ENCODE results near the gene ANO2.

Gene ANO2

DNA sequence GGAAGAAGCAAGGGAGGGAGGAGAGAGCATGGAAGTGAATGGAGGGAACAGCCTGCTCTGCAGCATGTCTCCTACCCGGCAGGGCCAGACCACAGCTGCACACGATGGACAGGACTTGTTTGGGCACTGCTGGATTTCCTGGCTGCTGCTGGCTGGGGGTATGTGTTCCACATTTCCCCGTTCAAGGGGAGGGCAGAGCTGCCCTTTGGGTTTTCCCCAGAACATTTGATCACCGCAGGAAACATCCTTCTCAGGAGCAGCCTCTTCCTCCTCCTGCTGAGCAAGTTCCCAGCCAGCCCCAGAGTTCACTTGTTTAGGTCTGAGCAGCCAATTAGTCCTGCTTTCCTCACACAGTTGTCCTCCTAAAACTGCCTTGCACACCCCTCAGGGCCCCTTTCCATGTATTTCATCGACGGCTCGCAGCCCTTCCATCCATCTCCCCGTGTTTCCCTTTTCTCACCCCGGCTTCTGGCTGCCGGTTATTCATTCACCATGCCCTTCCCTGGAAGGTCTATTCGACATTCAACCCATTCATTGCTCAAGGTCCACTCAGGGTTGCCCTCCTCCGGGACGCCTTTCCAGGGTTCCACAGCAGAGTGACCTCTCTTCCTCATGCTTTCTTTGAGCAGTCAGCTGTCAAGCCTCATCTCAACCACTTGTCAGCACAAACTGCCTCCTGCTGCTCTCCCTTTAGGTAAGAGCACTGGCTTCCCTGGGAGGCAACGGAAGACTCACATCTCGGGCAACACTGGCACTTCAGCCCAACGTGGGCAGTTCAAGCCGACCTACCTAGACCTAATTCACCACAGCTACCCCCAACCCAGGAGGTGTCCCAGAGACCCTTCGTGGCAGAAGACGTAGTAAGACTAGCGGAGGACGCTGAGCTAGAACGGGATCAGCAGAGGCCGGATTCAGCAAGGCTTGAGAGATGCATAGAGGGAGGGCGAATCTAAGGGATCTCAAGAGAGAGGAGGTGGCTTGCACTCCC is 20.1 kb upstream of the ANO2 start:
- DNase-seq (ENCODE audit: low read depth), result no peak

DNA sequence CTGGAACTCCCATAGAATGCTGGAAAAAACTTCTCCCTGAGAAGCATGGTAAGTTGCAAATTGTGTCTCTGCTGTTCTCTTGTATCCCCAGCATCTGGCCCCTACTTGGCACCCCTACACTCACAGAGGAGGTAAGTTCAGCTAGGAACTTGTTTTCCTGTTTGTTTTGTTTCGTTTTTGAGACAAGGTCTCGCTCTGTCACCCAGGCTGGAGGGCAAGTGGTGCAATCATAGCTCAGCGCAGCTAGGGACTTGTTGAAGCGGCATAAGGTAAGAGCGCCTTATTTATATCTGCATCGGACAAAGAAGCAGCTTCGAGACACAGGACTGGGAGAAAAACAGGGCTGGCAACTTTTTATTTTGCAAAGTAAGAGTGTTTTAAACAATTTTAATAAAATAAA is 18.5 kb upstream of the ANO2 start:
- DNase-seq (ENCODE audit: low read depth), result no peak

DNA sequence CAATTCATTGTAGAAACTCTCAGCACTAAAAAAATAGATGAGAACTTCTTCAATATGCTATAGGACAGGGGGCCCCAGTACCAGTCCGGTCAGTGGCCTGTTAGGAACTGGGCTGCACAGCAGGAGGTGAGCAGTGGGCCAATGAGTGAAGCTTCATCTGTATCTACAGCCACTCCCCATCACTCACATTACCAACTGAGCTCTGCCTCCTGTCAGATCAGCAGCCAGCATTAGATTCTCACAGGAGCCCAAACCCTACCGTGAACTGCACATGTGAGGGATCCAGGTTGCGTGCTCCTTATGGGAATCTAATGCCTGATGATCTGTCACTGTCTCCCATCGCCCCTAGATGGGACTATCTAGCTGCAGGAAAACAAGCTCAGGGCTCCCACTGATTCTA is 15.7 kb upstream of the ANO2 start:
- DNase-seq (ENCODE audit: low read depth), result no peak

DNA sequence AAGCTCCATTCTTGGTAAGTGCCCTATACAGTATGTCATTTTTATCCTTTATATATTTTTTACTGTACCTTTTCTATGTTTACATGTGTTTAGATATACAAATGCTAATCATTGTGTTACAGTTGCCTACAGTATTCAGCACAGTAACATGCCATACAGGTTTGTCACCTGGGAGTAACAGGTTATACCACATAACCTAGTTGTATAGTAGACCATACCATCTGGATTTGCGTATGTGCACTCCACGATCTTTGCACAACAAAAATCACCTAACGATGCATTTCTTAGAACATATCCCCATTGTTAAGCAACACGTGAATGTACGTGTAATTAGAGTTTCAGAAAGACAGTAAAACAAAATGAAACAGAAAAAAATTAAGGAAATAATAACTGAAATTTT is 11.9 kb upstream of the ANO2 start:
- DNase-seq (ENCODE audit: low read depth), result no peak

DNA sequence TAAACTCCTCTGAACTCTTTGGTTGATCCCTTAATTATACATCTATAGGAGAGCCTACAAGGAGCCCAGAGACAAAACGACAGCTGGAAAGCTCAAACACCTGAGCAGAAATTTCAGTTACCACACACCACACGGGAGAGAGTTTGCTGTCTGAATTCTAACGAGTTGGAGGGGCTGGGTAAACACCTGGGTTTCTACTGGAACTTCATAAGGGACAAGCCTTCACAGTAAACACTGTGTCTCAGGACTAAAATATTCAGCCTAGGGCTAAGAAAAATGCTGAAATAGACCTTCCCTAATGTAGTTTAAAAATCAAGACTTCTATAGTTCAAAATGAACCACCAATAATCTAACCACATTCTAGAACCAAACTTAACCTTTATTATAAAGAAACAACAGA is 9.6 kb upstream of the ANO2 start:
- DNase-seq (ENCODE audit: low read depth), result no peak

DNA sequence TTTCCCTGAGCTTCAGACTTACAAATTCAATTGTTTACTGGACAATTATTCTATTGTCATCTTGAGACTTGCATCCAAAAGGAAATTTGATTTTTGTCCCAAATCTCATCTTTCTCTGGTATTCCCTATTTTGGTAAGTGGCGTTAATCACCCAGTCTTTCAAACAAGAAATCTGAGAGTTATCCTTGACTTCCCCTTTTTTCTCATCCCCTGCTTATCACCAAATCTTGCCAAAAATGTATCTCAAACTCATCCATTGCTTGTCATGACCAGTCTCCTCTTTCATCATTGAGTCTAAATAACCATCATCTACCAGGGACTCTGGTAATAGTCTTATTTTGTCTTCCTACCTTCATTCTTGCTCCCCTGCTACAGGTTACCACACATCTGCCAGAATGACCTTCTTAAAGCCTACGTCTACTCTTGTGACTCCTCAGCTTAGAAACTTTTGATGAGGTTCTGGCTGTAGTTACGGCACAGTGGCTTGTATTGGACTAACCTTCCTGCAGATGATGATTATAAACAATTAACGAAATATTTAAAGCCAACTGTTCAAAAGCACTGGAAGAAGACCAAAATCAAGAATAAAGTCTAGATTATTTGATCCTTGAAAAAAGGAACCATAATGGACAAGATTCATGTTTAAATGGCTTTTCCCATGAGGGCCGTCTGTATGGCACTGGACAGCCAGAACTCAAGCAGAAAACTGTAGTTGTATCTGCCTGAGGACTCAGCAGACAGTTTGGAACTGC is 9.0 kb upstream of the ANO2 start:
- DNase-seq (ENCODE audit: low read depth), result no peak

DNA sequence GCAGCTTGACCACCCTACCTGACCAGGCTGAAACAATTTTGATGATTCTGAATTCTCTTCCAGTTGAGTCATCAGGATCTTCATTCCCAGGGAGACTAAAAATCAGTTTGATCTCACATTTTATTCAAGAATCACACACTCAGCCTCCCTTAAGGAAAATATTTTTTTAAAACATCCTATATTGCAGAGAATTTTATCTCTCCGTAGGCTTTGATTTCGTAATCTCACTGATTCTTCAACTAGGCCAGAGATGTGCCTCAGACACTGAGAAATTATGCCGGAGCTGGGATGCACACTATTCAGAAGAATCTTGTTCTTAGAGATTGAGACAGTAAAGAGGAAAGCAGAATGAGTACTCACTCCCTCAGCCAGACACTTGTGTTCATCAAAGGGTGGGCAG is 7.0 kb upstream of the ANO2 start:
- DNase-seq (ENCODE audit: low read depth), result no peak

DNA sequence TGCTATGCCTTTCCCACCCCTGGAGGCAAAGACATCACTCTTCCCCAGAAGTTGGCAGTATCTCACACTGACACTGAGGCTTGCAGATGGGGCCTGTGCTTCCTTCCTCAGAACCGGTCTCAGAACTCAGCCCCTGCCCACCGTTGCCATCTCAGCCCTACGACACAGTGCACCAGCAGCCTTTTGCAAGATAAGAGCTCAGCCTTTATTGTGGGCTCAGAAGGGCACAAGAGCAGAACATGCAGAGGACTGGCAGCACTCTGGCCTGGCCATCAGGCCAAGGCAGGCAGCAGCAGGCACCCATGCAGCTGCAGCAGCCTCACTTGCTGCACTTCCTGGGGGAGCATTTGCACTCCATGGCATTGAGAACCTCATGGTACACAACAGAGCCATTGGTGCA is 3.6 kb upstream of the ANO2 start:
- DNase-seq (ENCODE audit: low read depth), result no peak

DNA sequence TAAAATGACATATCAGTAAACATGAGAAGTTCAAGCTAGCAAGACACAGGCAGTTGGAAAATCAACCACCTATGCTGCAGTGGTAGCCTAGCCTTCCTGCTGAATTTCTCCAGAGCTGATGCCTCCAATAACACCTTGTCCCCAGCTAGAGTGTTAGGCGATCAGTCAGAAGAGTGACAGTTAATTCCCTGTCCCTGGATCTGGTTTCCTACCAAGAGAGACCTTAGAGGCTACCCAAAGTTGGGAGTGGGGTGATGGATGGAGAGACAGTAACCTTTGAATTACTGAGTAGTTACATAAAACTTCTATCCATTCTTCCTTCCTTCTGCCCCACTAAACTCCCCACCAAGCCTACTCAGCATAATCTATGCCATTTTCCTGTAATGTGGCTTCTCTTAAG is 1.9 kb upstream of the ANO2 start:
- DNase-seq (ENCODE audit: low read depth), result no peak

DNA sequence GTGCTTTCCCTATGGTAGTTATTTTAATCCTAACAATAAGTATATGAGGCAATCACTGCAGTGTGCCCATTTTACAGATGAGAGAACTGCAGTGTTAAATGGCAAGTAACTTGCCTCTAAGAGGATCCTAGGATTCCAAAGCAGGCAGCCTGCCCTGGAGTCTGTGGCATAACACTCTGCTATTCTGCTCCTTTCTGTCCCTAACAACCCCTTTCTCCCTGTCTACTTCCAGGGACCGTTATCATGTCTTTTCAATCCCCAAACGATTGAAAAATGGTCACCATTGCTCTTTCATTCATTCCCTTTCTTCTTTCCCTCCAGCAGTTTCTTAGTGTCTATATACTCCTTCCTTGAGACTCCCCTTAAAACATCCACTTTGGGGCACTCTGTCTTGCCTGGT is 1.3 kb upstream of the ANO2 start:
- no peak for DNase-seq (ENCODE audit: low read depth)

DNA sequence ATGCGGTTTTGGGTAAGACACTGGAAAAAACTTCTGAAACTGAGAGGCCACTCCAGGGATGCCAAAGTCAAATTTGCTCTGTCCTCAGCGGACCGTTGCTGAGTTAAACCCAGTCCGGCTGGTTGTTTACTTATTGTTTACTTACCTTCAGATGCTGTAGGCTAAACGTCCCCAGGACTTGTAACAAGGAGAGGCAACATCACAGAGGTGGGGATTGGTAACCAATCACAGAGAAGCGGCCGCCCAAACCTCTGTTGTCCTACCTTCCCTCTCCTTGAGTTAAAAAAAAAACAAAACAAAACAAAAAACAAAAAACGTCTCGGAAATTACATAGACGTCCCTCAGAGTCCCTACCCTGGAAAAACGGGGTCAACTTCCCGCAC is 380 bp downstream of the ANO2 start:
- no peak for DNase-seq (ENCODE audit: low read depth)

DNA sequence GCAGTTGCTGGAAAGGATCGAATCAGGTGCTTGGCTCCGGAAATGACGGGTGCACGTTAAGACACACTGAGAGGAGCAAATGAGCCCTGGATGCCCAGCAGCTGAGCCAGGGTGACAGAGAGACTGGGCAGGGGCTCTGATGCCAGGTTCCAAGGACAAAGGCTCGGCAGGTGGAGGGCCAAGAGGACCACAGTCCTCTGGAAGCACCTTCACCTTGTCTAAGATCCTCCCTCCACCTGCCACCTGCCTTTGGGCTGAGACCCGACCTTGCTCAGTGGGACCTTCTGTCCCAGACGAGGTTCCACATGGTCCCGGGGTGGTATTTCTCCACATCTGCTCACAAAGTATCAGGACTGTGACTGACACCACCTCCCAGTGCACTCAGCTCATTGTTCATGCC is 1.0 kb downstream of the ANO2 start:
- DNase-seq (ENCODE audit: low read depth), result no peak

DNA sequence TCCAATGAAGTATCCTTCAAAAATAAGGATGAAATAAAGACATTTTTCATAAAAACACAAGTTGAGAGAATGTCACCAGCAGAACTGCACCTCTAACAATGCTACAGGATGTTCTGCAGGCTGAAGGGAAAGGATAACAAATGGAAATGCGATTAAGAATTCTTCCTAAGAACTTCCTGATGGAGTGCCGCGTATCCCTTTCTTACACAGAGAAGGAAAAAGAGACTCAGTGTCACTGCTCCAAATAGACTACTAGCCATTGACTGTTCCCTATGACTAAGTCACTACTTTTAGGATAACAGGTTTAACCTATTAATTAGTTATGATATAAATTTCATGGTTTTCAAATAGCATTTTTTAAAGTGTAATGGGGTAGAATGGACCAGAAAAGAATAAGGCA is 3.2 kb downstream of the ANO2 start:
- no peak for DNase-seq (ENCODE audit: low read depth)

DNA sequence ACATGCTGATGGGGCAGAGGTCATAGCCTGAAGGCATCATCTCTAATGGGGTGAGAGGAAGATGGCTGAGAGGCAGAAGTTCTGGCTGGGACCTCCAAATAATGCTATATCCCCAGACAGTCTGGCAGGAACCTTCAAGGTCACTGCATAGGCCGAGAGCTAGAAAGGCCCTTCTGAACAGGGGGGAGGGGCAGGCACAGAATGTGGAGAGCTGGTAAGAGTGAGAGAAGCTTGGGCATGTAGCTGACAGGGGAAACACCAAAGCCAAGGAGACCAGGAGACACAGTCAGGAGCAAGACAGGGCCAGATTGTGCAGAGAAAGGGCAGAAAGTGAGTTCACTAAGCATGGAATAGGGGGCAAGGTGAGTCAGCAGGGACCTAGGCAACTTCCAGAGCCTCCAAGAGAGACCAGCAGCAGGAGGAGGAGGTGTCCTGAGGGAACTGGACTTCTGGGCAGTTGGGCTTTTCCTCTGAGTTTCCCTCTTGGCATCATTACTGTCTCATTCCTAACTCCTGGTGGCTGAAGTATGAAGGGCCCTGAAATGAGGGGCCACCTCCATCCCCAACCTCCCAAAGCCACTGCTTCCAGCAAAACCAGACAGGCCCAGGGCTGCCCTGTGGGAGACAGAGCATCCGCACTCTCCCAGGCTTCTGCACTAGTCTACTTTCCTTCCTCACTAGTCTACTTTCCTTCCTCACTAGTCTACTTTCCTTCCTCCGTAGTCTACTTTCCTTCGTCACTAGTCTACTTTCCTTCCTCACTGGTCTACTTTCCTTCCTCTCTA is 17.1 kb downstream of the ANO2 start:
- DNase-seq (ENCODE audit: low read depth), result no peak

DNA sequence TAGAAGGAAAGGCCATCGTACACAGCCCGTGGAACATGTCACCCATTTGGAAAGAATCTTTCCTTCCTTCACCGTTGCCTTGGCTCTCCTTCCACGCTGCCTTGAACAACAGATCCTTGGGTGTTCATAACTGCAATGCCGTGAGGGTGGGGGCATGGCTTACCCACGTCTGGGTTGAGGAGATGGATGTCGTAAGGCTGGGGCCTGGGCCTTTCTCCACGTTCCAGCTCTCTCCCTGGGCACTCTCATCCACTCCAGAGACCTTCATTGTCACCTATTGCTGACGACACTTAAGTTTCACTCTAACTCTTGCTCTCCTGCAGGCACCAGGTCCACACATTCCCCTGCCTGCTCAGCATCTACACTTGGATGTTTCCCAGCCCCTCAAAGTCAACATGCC is 19.4 kb downstream of the ANO2 start:
- no peak for DNase-seq (ENCODE audit: low read depth)

DNA sequence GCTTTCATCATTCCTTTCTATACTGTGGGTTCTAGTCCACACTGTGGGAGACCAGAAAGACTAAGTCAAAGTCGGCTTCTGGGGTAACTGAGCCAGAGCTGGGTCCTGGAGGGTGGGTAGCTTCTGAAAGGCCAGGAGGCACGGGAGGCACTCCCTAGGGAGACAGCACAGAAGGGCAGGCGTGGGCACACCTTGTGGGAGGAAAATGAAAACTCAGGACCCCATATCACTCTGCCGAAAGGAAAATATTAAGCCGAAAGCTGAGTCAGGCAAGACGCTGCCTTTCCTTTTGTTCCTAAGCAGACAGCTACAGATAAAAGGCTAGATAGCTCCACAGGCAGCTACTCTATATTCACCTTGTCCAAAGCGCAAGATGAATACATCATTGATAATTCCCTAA is 20.7 kb downstream of the ANO2 start:
- no peak for DNase-seq (ENCODE audit: low read depth)

DNA sequence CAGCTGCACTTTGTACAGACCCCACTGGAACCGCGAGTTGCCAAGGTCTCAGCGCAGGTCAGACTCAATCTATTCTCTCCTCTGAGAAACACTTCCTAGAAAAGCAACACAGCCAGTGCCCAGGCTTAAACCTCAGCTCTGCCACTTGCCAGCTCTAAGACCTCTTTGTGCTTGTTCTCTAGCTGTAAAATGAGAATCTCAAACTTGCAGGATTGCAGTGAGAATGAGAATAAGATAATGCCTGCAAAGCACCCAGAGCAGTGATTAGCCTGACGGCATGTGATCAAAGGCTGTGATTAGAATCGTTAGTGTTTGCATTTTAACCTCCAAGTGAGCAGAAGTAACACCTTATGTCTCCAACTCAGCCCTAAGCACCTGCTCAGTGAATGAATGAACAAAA is 21.3 kb downstream of the ANO2 start:
- no peak for DNase-seq (ENCODE audit: low read depth)

DNA sequence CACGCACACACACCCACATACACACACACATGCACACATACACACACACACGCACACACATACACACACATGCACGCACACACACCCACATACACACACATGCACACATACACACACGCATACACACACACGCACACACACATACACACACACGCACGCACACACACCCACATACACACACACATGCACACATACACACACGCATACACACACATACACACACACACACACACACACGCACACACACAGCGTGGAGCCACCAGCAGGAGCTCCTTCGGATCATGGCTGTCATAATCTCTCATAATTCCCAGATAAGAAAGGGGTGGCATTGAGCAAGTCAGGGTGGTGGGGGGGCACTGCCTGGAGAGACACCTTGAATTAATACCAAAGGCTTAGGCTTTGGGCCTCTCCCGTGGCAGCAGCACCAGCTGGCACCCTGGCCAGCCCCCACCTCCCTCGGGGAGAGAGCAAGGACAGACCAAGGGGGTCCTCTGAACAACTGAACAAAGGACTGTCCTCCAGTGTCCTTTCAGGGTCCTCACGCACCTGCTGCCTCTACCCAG is 21.9 kb downstream of the ANO2 start:
- DNase-seq (ENCODE audit: low read depth), result no peak

DNA sequence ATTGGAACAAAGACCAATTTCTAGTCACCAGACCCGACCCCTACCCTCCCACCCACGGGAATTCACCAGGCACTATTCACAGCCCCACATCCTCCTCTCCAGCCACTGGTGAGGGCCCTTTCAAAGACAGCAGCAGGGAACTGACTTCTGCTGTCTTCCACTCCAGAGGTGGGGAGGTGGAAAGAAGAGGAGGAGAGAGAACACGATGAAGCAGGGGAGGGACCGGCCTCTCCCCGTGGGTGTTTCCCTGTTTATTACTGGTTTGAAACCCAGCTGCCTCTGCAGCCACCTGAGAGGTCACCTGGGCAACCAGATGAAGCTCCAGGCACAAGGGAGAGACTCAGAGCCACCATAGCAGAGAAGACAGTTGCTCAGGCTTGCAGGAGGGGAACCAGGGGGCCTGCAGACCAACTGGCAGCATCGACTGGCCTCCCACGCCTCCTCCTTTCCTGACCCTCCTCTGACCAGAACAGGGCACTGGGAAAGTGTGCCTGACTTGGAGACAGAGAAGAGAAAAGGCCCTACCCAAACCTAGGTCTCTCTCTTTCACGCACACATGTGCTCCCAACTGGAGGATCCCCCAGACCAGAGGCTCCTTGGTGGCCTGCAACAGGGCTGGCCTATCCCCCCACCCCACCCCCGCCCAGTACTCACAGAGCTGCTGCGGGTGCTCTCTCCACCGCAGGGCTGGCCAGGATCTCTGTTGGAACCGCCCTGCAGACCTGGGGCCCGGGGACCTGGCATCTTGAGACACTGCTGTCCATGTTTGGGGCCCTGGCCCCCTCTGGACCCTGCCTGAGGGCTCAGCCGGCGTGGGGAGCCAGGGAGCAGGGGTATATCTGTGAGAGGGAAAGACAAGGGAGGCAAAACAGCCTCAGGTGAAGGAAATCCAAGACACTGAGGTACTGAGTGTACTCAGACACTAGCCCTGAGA is 22.8 kb downstream of the ANO2 start:
- DNase-seq (ENCODE audit: low read depth), result no peak

DNA sequence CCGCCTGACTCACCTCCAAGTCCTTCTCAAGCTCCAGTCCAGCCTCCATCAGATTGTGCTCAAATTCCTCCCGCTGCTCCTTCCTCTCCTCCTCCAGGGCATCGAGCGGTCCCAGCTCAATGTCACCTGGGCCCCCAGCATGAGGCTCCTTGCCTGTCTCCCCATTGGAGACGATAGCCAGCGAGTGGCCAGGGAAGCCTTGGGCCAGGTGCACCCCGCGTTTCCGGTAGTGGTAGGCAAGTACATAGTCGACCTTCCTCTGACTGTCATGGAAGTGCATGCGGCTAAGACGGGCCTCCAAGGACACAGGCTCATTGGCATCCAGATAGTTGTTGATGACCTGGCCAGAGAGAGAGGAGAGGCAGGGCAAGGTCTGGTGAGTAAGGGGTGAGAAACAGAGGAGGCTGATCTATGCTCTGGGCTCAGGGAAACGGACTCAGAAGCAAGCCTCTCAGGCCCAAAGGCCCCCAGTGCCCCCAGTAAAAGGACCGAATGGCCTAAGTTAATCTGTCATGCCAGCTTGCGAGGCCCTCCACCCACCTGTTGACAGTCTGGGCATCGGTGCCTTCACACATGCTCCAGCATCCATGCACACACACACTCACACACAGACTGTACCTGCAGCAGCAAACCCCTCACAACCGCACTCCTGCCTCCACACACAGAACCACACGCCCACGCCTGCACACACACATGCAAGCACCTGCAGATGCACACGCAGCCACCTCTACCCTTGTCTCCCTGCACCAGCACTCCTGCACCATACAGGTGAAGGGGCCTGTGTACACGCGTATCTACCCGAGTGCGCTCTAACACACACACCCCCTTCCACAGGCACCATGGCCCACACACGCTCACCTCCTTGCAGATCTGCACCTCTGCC is 23.8 kb downstream of the ANO2 start:
- DNase-seq (ENCODE audit: low read depth), result no peak
